Stimulated activated naive CD8-positive, alpha-beta T cell treated with anti-CD3 and anti-CD28 coated beads, Interleukin-15, Interleukin-2, amounts not matched to agents 100 ng/mL and 50 ng/mL, for 24 hours (primary cell): ENCODE data around the gene REXO4.

Source experiments
- H3K27ac Mint-ChIP-seq: one replicate; pipeline ENCODE4 v1.8.0; 2021; ENCODE audit warnings: mild to moderate bottlenecking, mixed read lengths
- H3K27me3 Mint-ChIP-seq: one replicate; pipeline ENCODE4 v1.8.0; 2021; ENCODE audit warnings: mixed read lengths
- H3K36me3 Mint-ChIP-seq: one replicate; pipeline ENCODE4 v1.8.0; 2021; ENCODE audit warnings: low read depth, mixed read lengths
- H3K4me1 Mint-ChIP-seq: one replicate; pipeline ENCODE4 v1.8.0; 2021; ENCODE audit warnings: low read depth, mixed read lengths
- H3K4me3 Mint-ChIP-seq: one replicate; pipeline ENCODE4 v1.8.0; 2021; ENCODE audit warnings: mild to moderate bottlenecking, mixed read lengths
- H3K9me3 Mint-ChIP-seq: one replicate; pipeline ENCODE4 v1.8.0; 2021; ENCODE audit warnings: mixed read lengths

The REXO4 gene

GRCh38 chr9:133361507-133362092, 56.2 kb downstream of the REXO4 start:
- H3K4me3 Mint-ChIP-seq: no peak overlapping the region
- H3K9me3 Mint-ChIP-seq: no peaks in the 10 kb centered on the region
- H3K27ac Mint-ChIP-seq: peak overlapping the region; percentile 81
- H3K27me3 Mint-ChIP-seq: no peaks in the 10 kb centered on the region
- peaks cover 62% of the 10 kb centered on the region for H3K36me3 Mint-ChIP-seq
- peaks cover 44% of the 10 kb centered on the region for H3K4me1 Mint-ChIP-seq

- Mint-ChIP-seq H3K27ac (peak overlapping the region; percentile 81), H3K4me1 (peaks cover 44% of the 10 kb centered on the region), H3K27me3 (no peaks in the 10 kb centered on the region), H3K9me3 (no peaks in the 10 kb centered on the region), H3K4me3 (no peak overlapping the region), H3K36me3 (peaks cover 53% of the 10 kb centered on the region)
Measured at GRCh38 chr9:133360400-133361393, 57.1 kb downstream of the REXO4 start.

GRCh38 chr9:133359399-133360175, 58.2 kb downstream of the REXO4 start:
- Mint-ChIP-seq H3K4me1 (peaks cover 53% of the 10 kb centered on the region), H3K9me3 (no peaks in the 10 kb centered on the region), H3K4me3 (no peak overlapping the region), H3K36me3 (peaks cover 44% of the 10 kb centered on the region), H3K27me3 (no peaks in the 10 kb centered on the region), H3K27ac (peak overlapping the region; percentile 72)

GRCh38 chr9:133357656-133358055, 60.2 kb downstream of the REXO4 start:
- Mint-ChIP-seq H3K27me3 (no peaks in the 10 kb centered on the region), H3K4me3 (peak overlapping the region; percentile 92), H3K4me1 (peaks cover 62% of the 10 kb centered on the region), H3K27ac (peak overlapping the region; percentile 72), H3K36me3 (peaks cover 34% of the 10 kb centered on the region), H3K9me3 (no peaks in the 10 kb centered on the region)

- Mint-ChIP-seq H3K27ac (peak within 1 kb of the TSS; percentile 77), H3K4me3 (peak within 1 kb of the TSS; percentile 92), H3K9me3 (no peaks in the 10 kb centered on the region), H3K4me1 (peaks cover 66% of the 10 kb centered on the region), H3K27me3 (no peaks in the 10 kb centered on the region), H3K36me3 (peaks cover 34% of the 10 kb centered on the region)
Measured at GRCh38 chr9:133356391-133357091, 61.3 kb downstream of the REXO4 start, which contains the start of the genes SURF1 and SURF2. TSS of gene SURF1 (minus strand) at chr9:133356487. CDS start at chr9:133356453, 34 bp downstream. TSS of gene SURF2 (plus strand) at chr9:133356550. CDS start at chr9:133356593, 43 bp downstream.
